Cardiac muscle cell (in vitro differentiated cells and primary cell): Measurements from ENCODE around the gene STX10. TPM values are rescaled to one million over a fixed set of nuclear protein-coding genes. Genes with fewer than 3 reads are reported as not detected.

ENCODE experiments used
- DNase-seq, 2 donors: peaks; one replicate each; pipeline versions ENCODE4 v3.0.0 to v3.0.0-alpha.2; 2010 to 2017; ENCODE audit warnings: low read depth in 1 of 2, low spot score in 1 of 2
- H3K27ac ChIP-seq: fragments of 200-600 bp; sonication (generic); 2 replicates; pipeline ENCODE4 v1.5.1; 2016
- H3K27me3 ChIP-seq: fragments of 200-600 bp; sonication (generic); 2 replicates; pipeline ENCODE4 v1.6.0; 2016; ENCODE audit warnings: control low read depth
- H3K36me3 ChIP-seq: fragments of 200-600 bp; sonication (generic); 2 replicates; pipeline ENCODE4 v1.5.1; 2016; ENCODE audit warnings: control low read depth
- H3K4me1 ChIP-seq: fragments of 200-600 bp; sonication (generic); 2 replicates; pipeline ENCODE4 v1.8.1; 2017; ENCODE audit warnings: low read depth, mild to moderate bottlenecking, mixed run types
- H3K4me3 ChIP-seq: fragments of 200-600 bp; sonication (generic); 2 replicates; pipeline ENCODE4 v1.5.1; 2016; ENCODE audit warnings: mild to moderate bottlenecking
- H3K9me3 ChIP-seq: fragments of 200-600 bp; sonication (generic); 2 replicates; pipeline ENCODE4 v1.5.1; 2017; ENCODE audit warnings: low read depth, mild to moderate bottlenecking, control low read depth
- polyA plus RNA-seq: library from polyadenylated mRNA; unstranded; fragments of >200 nt; fragmentation: Nextera tagmentation; extraction: Ambion mirVana; gene quantifications from 2 replicates; pipeline ENCODE4 v1.2.1, GENCODE V29; 2016
- total RNA-seq: library from RNA; depleted of rRNA; stranded (reverse); fragments of >200 nt; gene quantifications from 2 replicates; pipeline ENCODE4 v1.2.3, GENCODE V29; 2016
- TF ChIP-seq, protein P1 (sequence below): IDR thresholded peaks from 2 replicates; pipeline ENCODE4 v1.5.1; 2012; ENCODE audit warnings: low read depth, mild to moderate bottlenecking, low read length

The STX10 gene
- total and polyA plus RNA-seq, 2 experiments from 2014 or later, result 65.2 to 110 TPM

- peak; percentile 65 to 95 for DNase-seq
- Histone ChIP-seq H3K27me3 (no peaks in the 10 kb centered on the region), H3K4me1 (peaks cover 16% of the 10 kb centered on the region), H3K9me3 (no peaks in the 10 kb centered on the region), H3K4me3 (peak overlapping the region; percentile 42), H3K36me3 (no peaks in the 10 kb centered on the region), H3K27ac (peak overlapping the region; percentile 18)
- TF ChIP-seq, protein P1, sequence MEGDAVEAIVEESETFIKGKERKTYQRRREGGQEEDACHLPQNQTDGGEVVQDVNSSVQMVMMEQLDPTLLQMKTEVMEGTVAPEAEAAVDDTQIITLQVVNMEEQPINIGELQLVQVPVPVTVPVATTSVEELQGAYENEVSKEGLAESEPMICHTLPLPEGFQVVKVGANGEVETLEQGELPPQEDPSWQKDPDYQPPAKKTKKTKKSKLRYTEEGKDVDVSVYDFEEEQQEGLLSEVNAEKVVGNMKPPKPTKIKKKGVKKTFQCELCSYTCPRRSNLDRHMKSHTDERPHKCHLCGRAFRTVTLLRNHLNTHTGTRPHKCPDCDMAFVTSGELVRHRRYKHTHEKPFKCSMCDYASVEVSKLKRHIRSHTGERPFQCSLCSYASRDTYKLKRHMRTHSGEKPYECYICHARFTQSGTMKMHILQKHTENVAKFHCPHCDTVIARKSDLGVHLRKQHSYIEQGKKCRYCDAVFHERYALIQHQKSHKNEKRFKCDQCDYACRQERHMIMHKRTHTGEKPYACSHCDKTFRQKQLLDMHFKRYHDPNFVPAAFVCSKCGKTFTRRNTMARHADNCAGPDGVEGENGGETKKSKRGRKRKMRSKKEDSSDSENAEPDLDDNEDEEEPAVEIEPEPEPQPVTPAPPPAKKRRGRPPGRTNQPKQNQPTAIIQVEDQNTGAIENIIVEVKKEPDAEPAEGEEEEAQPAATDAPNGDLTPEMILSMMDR, result no peak
Observed at GRCh38 chr19:13155472-13156359, 5.5 kb upstream of the STX10 start.

GRCh38 chr19:13154911-13155471 lies 4.8 kb upstream of the STX10 start:
- TF ChIP-seq, protein P1, result peak; percentile 38
- peak; percentile 53 to 79 for DNase-seq

GRCh38 chr19:13154241-13154778 lies 4.1 kb upstream of the STX10 start:
- DNase-seq, result peak; percentile 68 to 97
- TF ChIP-seq, protein P1, result no peak
- Histone ChIP-seq H3K4me1 (peaks cover 16% of the 10 kb centered on the region), H3K9me3 (no peaks in the 10 kb centered on the region), H3K4me3 (peak overlapping the region; percentile 42), H3K27me3 (no peaks in the 10 kb centered on the region), H3K27ac (peak overlapping the region; percentile 97), H3K36me3 (no peaks in the 10 kb centered on the region)

More at GRCh38 chr19:13154911-13155471, 4.8 kb upstream of the STX10 start:
- Histone ChIP-seq H3K27ac (peak overlapping the region; percentile 97), H3K4me3 (peak overlapping the region; percentile 42), H3K4me1 (peaks cover 16% of the 10 kb centered on the region), H3K9me3 (no peaks in the 10 kb centered on the region), H3K36me3 (no peaks in the 10 kb centered on the region), H3K27me3 (no peaks in the 10 kb centered on the region)

- Histone ChIP-seq H3K9me3 (no peaks in the 10 kb centered on the region), H3K4me3 (peak overlapping the region; percentile 42), H3K36me3 (no peaks in the 10 kb centered on the region), H3K4me1 (peaks cover 16% of the 10 kb centered on the region), H3K27ac (peak overlapping the region; percentile 97), H3K27me3 (no peaks in the 10 kb centered on the region)
- TF ChIP-seq, protein P1, result peak; percentile 20
- peak; percentile 49 to 62 for DNase-seq
Observed at GRCh38 chr19:13153569-13154240, 3.5 kb upstream of the STX10 start.

- TF ChIP-seq, protein P1, result no peak
- Histone ChIP-seq H3K27me3 (no peaks in the 10 kb centered on the region), H3K36me3 (no peaks in the 10 kb centered on the region), H3K9me3 (no peaks in the 10 kb centered on the region), H3K27ac (peak overlapping the region; percentile 97), H3K4me3 (peak overlapping the region; percentile 42), H3K4me1 (peaks cover 16% of the 10 kb centered on the region)
- peak; percentile 93 to 95 for DNase-seq
Observed at GRCh38 chr19:13152974-13153568, 2.9 kb upstream of the STX10 start.
